IMR-90 (cell line): ENCODE results near the gene OPCML. TPM values are rescaled to one million over a fixed set of nuclear protein-coding genes. Genes with fewer than 3 reads are reported as not detected.

Source experiments
- ATAC-seq: fragments of 200-7000 bp; cut with Tn5 transposase; 2 replicates; pipeline ENCODE4 v1.9.1; 2020; ENCODE audit warnings: low read depth, mild to moderate bottlenecking, moderate library complexity
- BruUV-seq: library from RNA; stranded (reverse); fragments of 400-500 nt; replicated peaks from 2 replicates; lab custom pipeline; 2021; lab: Mats Ljungman, UMichigan
- CTCF ChIA-PET: fragments of 300-600 bp; formaldehyde crosslinking; extraction: SDS; loops from one replicate; lab custom pipeline; 2021; ENCODE audit warnings: antibody characterized with exemption; lab: Yijun Ruan, JAX
- POLR2A ChIA-PET: fragments of 300-600 bp; sonication (Branson Sonifier 250); formaldehyde crosslinking; loops from one replicate; lab custom pipeline; 2022; ENCODE audit warnings: antibody characterized with exemption; ENCODE audit not compliant: unreplicated experiment; lab: Charles Lee
- DNase-seq: peaks from one replicate; pipeline ENCODE4 v3.0.0; 2013
- H2AFZ ChIP-seq: replicated peaks from 2 replicates; pipeline ENCODE3; 2013; ENCODE audit warnings: low read length, mild to moderate bottlenecking; ENCODE audit not compliant: poor library complexity
- H2AK5ac ChIP-seq: 2 replicates; pipeline ENCODE4 v1.6.1; 2013; ENCODE audit warnings: low read depth, low read length, inconsistent platforms
- H2AK9ac ChIP-seq: replicated peaks from 2 replicates; pipeline ENCODE3; 2013; ENCODE audit warnings: mild to moderate bottlenecking, low read depth, low read length, moderate library complexity; ENCODE audit not compliant: poor library complexity
- H2BK120ac ChIP-seq: 2 replicates; pipeline ENCODE4 v1.6.1; 2013; ENCODE audit warnings: low read depth, low read length, inconsistent platforms
- H2BK15ac ChIP-seq: 3 replicates; pipeline ENCODE4 v1.6.1; 2013; ENCODE audit warnings: low read depth, low read length, inconsistent platforms
- H2BK20ac ChIP-seq: 2 replicates; pipeline ENCODE4 v1.6.1; 2013; ENCODE audit warnings: low read depth, mild to moderate bottlenecking, inconsistent platforms, low read length, moderate library complexity
- H2BK5ac ChIP-seq: 2 replicates; pipeline ENCODE4 v1.6.1; 2013; ENCODE audit warnings: mild to moderate bottlenecking, low read depth, low read length, inconsistent platforms; ENCODE audit not compliant: poor library complexity, severe bottlenecking
- H3K14ac ChIP-seq: replicated peaks from 2 replicates; pipeline ENCODE4 v1.6.1; 2013; ENCODE audit warnings: low read depth, low read length, inconsistent platforms
- H3K18ac ChIP-seq: 2 replicates; pipeline ENCODE4 v1.6.1; 2013; ENCODE audit warnings: low read depth, low read length, control low read depth
- H3K23ac ChIP-seq: 2 replicates; pipeline ENCODE4 v1.6.1; 2013; ENCODE audit warnings: low read depth, low read length, inconsistent platforms
- H3K27ac ChIP-seq: 2 replicates; pipeline ENCODE4 v1.5.1; 2013; ENCODE audit warnings: mild to moderate bottlenecking, control low read depth, low read length; ENCODE audit not compliant: insufficient read depth
- H3K27me3 ChIP-seq: 2 replicates; pipeline ENCODE4 v1.6.1; 2013; ENCODE audit warnings: low read length; ENCODE audit not compliant: control insufficient read depth, insufficient read depth
- H3K36me3 ChIP-seq: 2 replicates; pipeline ENCODE4 v1.6.1; 2013; ENCODE audit warnings: low read length, mixed read lengths; ENCODE audit not compliant: control insufficient read depth, insufficient read depth
- H3K4ac ChIP-seq: 2 replicates; pipeline ENCODE4 v1.6.1; 2013; ENCODE audit warnings: low read depth, low read length, inconsistent platforms
- H3K4me1 ChIP-seq: 2 replicates; pipeline ENCODE4 v1.6.1; 2013; ENCODE audit warnings: low read length, mixed read lengths; ENCODE audit not compliant: control insufficient read depth, insufficient read depth
- H3K4me2 ChIP-seq: 2 replicates; pipeline ENCODE4 v1.6.1; 2013; ENCODE audit warnings: low read depth, mild to moderate bottlenecking, control low read depth, low read length, moderate library complexity
- H3K4me3 ChIP-seq: 2 replicates; pipeline ENCODE4 v1.5.1; 2013; ENCODE audit warnings: low read depth, mild to moderate bottlenecking, control low read depth, low read length, moderate library complexity; ENCODE audit not compliant: insufficient read depth
- H3K56ac ChIP-seq: 2 replicates; pipeline ENCODE4 v1.6.1; 2013; ENCODE audit warnings: low read length, inconsistent platforms; ENCODE audit not compliant: insufficient read depth; ENCODE audit errors: extremely low read depth
- H3K79me1 ChIP-seq, 2 experiments: 2 replicates each; pipeline ENCODE4 v1.6.1; 2013; ENCODE audit warnings: low read length in 2 of 2, inconsistent platforms in 1 of 2, low read depth in 1 of 2
- H3K9ac ChIP-seq: 2 replicates; pipeline ENCODE4 v1.6.1; 2013; ENCODE audit warnings: low read depth, low read length, control low read depth
- H3K9me1 ChIP-seq: 2 replicates; pipeline ENCODE4 v1.6.1; 2013; ENCODE audit warnings: low read length, inconsistent platforms; ENCODE audit not compliant: insufficient read depth
- H3K9me3 ChIP-seq: 2 replicates; pipeline ENCODE4 v1.6.1; 2013; ENCODE audit warnings: low read length; ENCODE audit not compliant: control insufficient read depth, insufficient read depth
- H4K20me1 ChIP-seq: 2 replicates; pipeline ENCODE4 v1.6.1; 2013; ENCODE audit warnings: low read length, inconsistent platforms; ENCODE audit not compliant: insufficient read depth
- H4K5ac ChIP-seq: 2 replicates; pipeline ENCODE4 v1.6.1; 2013; ENCODE audit warnings: mild to moderate bottlenecking, low read depth, low read length, control low read depth
- H4K8ac ChIP-seq, 2 experiments: 2 replicates each; pipeline ENCODE4 v1.6.1; 2013; ENCODE audit warnings: low read depth in 2 of 2, low read length in 2 of 2, control low read depth in 1 of 2, inconsistent platforms in 1 of 2
- H4K91ac ChIP-seq: 2 replicates; pipeline ENCODE4 v1.6.1; 2013; ENCODE audit warnings: low read depth, low read length, inconsistent platforms; ENCODE audit not compliant: insufficient read depth
- BHLHE40 ChIP-seq: fragments of 150-350 bp; IDR thresholded peaks from 2 replicates; pipeline ENCODE4 v1.6.1; 2016; ENCODE audit warnings: mild to moderate bottlenecking, low read depth, low read length
- CEBPB ChIP-seq: IDR thresholded peaks from 2 replicates; pipeline ENCODE4 v1.6.1; 2012; ENCODE audit warnings: low read depth, low read length, improper control_type of control experiment
- CHD1 ChIP-seq: IDR thresholded peaks from 2 replicates; pipeline ENCODE4 v1.6.1; 2012; ENCODE audit warnings: low read depth, low read length, improper control_type of control experiment
- FOS ChIP-seq: fragments of 150-350 bp; IDR thresholded peaks from 2 replicates; pipeline ENCODE4 v1.6.1; 2016; ENCODE audit warnings: low read depth, low read length
- MAFK ChIP-seq: IDR thresholded peaks from 2 replicates; pipeline ENCODE4 v1.6.1; 2012; ENCODE audit warnings: low read depth, low read length, improper control_type of control experiment
- MAZ ChIP-seq: IDR thresholded peaks from 2 replicates; pipeline ENCODE4 v1.6.1; 2012; ENCODE audit warnings: low read depth, mild to moderate bottlenecking, low read length, improper control_type of control experiment, moderate library complexity, borderline replicate concordance
- MXI1 ChIP-seq: IDR thresholded peaks from 2 replicates; pipeline ENCODE4 v1.6.1; 2012; ENCODE audit warnings: low read depth, mild to moderate bottlenecking, low read length, moderate library complexity, borderline replicate concordance
- NFE2L2 ChIP-seq: fragments of 150-350 bp; IDR thresholded peaks from 2 replicates; pipeline ENCODE4 v1.6.1; 2016; ENCODE audit warnings: low read depth, mild to moderate bottlenecking, low read length
- POLR2A ChIP-seq: IDR thresholded peaks from 2 replicates; pipeline ENCODE4 v1.6.1; 2012; ENCODE audit warnings: mild to moderate bottlenecking, low read depth, low read length
- RAD21 ChIP-seq: IDR thresholded peaks from 2 replicates; pipeline ENCODE4 v1.6.1; 2012; ENCODE audit warnings: low read length, improper control_type of control experiment
- RCOR1 ChIP-seq: IDR thresholded peaks from 2 replicates; pipeline ENCODE4 v1.6.1; 2012; ENCODE audit warnings: mild to moderate bottlenecking, low read length, improper control_type of control experiment; ENCODE audit not compliant: insufficient replicate concordance
- SMC3 ChIP-seq: fragments of 150-350 bp; IDR thresholded peaks from 2 replicates; pipeline ENCODE4 v1.6.1; 2016; ENCODE audit warnings: low read depth, mild to moderate bottlenecking, antibody characterized with exemption, low read length, moderate library complexity
- WGBS, 2 experiments: methylation state at CpG; one replicate each; pipeline versions ENCODE4 v1.1.5 to v1.1.7; 2013; ENCODE audit warnings: missing lambda C conversion rate in 2 of 2; ENCODE audit not compliant: insufficient read length in 1 of 2; ENCODE audit errors: extremely low coverage in 2 of 2; 5-methylcytosine and 5-hydroxymethylcytosine counted together
- dilution Hi-C: fragments of 300-500 bp; cut with HindIII; formaldehyde crosslinking; loops from one replicate; pipeline ENCODE4 v1.14.3; 2018; ENCODE audit warnings: low sequenced_read_pairs; ENCODE audit not compliant: unreplicated experiment
- in situ Hi-C: fragments of 300-500 bp; cut with MboI; formaldehyde crosslinking; loops from 3 replicates; pipeline ENCODE4 v1.14.3; 2019; ENCODE audit warnings: low sequenced_read_pairs, inconsistent platforms, mixed read lengths
- intact Hi-C: fragments of 100-400 bp; cut with micrococcal nuclease; formaldehyde crosslinking; loops from 2 replicates; pipeline ENCODE4 v1.10.0; 2022
- polyA plus RNA-seq, 3 experiments: library from polyadenylated mRNA; depleted of rRNA; stranded (reverse); fragments of >200 nt; gene quantifications; 2 replicates each; pipeline ENCODE4 v1.2.3, GENCODE V29; 2012; ENCODE audit warnings: low replicate concordance in 1 of 3
- total RNA-seq: library from RNA; depleted of rRNA; stranded (reverse); fragments of >200 nt; gene quantifications from 2 replicates; pipeline ENCODE4 v1.2.3, GENCODE V29; 2012
- TF ChIP-seq, protein P1 (sequence below): fragments of 150-350 bp; IDR thresholded peaks from 2 replicates; pipeline ENCODE4 v1.6.1; 2016; ENCODE audit warnings: low read depth, mild to moderate bottlenecking, low read length, moderate library complexity, borderline replicate concordance
- TF ChIP-seq, protein P2 (sequence below): fragments of 150-350 bp; IDR thresholded peaks from 2 replicates; pipeline ENCODE4 v1.6.1; 2017; ENCODE audit warnings: mild to moderate bottlenecking, antibody characterized with exemption, low read length, low read depth
- TF ChIP-seq, protein P3 (sequence below): conservative IDR thresholded peaks from 2 replicates; pipeline ENCODE4 v1.5.1; 2012; ENCODE audit warnings: mild to moderate bottlenecking, low read depth, low read length, improper control_type of control experiment

Gene OPCML
- total and polyA plus RNA-seq, 2 of the 4 experiments (the other 2 are of a cell fraction): under 0.01 to 2.6 TPM

DNA sequence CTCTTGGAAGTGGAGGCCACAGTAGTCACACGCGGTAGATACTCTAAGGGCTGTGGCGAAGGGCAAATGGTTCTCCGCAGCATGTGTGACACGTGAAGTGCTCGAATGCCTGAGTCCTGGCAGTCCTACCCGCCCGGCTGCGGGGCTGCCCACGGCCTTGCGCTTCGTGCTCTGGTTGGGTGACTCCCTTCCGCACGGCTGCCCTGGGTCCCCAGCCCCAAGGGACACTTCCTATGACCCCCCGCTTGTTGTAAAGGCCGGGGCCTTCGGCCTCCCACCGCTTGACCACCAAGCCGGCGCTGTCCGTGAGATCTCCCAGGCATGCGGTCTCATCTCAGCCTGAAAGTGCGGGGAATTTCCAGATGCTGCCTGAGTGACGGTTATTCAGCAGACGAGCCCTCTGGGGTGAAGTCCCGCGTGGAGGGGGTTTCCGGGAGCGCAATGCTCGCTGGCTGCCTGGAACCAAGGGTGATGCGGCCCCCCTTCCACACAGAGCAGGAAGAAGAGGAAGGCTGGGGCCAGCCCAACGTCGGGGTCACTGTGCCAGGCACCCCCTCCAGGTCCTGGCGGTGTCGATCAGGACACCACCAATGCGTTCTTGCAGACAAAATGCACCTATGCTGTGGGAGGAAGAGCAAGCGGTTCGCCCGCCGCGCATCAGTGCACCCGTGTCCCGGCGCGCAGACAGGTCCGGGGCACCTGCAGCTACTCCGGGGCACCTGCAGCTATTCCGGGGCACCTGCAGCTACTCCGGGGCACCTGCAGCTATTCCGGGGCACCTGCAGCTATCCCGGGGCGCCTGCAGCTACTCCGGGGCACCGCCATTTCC is 171.2 kb downstream of the OPCML start:
- H3K9me3 ChIP-seq: peaks cover 50% of the 10 kb centered on the region
- no peak overlapping the region for H4K91ac ChIP-seq
- DNase-seq (no peak), ATAC-seq (no peak)
- H3K18ac ChIP-seq: no peak overlapping the region
- H2BK15ac ChIP-seq: no peak overlapping the region
- ChIA-PET CTCF (no interaction called here), POLR2A (no interaction called here)
- H3K9me1 ChIP-seq: no peaks in the 10 kb centered on the region
- H3K14ac ChIP-seq: no peak overlapping the region
- H3K4me1 ChIP-seq: no peaks in the 10 kb centered on the region
- no peak overlapping the region for H3K23ac ChIP-seq
- H3K4ac ChIP-seq: no peak overlapping the region
- WGBS, 2 experiments: 82% methylated on average over 25 of the region's 54 CpGs; no CpG with 5 or more reads in 1 of the 2 experiments
- no peak overlapping the region for H2BK5ac ChIP-seq
- no peak overlapping the region for H2AK9ac ChIP-seq
- no peaks in the 10 kb centered on the region for H4K20me1 ChIP-seq
- H3K36me3 ChIP-seq: no peaks in the 10 kb centered on the region
- no peak overlapping the region for H3K9ac ChIP-seq
- H3K27ac ChIP-seq: no peak overlapping the region
- no peak overlapping the region for H2BK20ac ChIP-seq
- H3K4me2 ChIP-seq: no peak overlapping the region
- no peak overlapping the region for H2AFZ ChIP-seq
- H4K8ac ChIP-seq: no peak overlapping the region
- H3K56ac ChIP-seq: no peak overlapping the region
- intact Hi-C loops (no loop called here), dilution Hi-C loops (no loop called here), in situ Hi-C loops (no loop called here)
- no peak overlapping the region for H2BK120ac ChIP-seq
- no peaks in the 10 kb centered on the region for H3K27me3 ChIP-seq
- H3K4me3 ChIP-seq: no peak overlapping the region
- no peak overlapping the region for H4K5ac ChIP-seq
- H2AK5ac ChIP-seq: no peak overlapping the region
- no peaks in the 10 kb centered on the region for H3K79me1 ChIP-seq
- BruUV-seq: no TSS peak
- TF ChIP-seq SMC3 (no peak), BHLHE40 (no peak), CHD1 (no peak), RAD21 (no peak), MAFK (no peak), CEBPB (no peak), RCOR1 (no peak), NFE2L2 (no peak), FOS (no peak), MAZ (no peak), POLR2A (no peak), MXI1 (no peak)
- TF ChIP-seq, protein P1, sequence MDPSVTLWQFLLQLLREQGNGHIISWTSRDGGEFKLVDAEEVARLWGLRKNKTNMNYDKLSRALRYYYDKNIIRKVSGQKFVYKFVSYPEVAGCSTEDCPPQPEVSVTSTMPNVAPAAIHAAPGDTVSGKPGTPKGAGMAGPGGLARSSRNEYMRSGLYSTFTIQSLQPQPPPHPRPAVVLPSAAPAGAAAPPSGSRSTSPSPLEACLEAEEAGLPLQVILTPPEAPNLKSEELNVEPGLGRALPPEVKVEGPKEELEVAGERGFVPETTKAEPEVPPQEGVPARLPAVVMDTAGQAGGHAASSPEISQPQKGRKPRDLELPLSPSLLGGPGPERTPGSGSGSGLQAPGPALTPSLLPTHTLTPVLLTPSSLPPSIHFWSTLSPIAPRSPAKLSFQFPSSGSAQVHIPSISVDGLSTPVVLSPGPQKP: no peak
- TF ChIP-seq, protein P2, sequence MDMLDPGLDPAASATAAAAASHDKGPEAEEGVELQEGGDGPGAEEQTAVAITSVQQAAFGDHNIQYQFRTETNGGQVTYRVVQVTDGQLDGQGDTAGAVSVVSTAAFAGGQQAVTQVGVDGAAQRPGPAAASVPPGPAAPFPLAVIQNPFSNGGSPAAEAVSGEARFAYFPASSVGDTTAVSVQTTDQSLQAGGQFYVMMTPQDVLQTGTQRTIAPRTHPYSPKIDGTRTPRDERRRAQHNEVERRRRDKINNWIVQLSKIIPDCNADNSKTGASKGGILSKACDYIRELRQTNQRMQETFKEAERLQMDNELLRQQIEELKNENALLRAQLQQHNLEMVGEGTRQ: no peak
- TF ChIP-seq, protein P3, sequence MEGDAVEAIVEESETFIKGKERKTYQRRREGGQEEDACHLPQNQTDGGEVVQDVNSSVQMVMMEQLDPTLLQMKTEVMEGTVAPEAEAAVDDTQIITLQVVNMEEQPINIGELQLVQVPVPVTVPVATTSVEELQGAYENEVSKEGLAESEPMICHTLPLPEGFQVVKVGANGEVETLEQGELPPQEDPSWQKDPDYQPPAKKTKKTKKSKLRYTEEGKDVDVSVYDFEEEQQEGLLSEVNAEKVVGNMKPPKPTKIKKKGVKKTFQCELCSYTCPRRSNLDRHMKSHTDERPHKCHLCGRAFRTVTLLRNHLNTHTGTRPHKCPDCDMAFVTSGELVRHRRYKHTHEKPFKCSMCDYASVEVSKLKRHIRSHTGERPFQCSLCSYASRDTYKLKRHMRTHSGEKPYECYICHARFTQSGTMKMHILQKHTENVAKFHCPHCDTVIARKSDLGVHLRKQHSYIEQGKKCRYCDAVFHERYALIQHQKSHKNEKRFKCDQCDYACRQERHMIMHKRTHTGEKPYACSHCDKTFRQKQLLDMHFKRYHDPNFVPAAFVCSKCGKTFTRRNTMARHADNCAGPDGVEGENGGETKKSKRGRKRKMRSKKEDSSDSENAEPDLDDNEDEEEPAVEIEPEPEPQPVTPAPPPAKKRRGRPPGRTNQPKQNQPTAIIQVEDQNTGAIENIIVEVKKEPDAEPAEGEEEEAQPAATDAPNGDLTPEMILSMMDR: no peak
